HG03060 (cell line): ENCODE data around the gene ALDH1A3.
"Not testable (repeated sequence)": the region's sequence is repeated elsewhere in the genome, so short reads cannot be mapped to it uniquely, and the experiment has no call there.

Source experiments
- ATAC-seq: cut with Tn5 transposase; IDR thresholded peaks from one replicate; pipeline ENCODE4 v1.9.1; 2021; ENCODE audit warnings: low read depth, moderate number of reproducible peaks; ENCODE audit not compliant: unreplicated experiment

ALDH1A3 gene

DNA sequence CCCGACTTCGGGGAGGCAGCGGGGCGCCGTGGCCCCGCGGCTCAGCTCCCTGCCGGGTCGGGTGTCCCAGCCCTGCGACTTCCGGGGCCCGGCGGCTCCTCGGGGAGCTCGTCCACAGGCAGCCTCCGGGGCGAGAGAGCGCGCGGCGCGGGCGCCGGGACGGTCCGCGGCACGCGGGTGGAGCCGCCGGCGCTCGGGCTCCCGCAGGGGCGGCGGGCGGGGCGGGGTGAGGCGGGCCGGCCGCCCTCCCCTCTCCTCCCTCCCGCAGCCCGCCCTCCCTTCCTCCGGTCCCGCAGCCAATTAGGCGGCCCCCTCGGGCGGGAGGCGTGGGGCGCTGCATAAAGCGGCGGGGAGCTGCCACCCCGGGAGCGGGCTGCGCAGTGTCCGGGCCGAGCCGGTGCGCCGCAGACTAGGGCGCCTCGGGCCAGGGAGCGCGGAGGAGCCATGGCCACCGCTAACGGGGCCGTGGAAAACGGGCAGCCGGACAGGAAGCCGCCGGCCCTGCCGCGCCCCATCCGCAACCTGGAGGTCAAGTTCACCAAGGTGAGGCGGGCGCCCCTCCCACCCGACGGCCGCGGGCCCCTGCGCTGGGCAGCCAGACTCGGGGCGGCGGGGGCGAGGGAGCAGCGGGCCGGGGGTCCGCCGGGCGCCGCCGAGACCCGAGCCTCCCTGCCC is at the start of gene ALDH1A3:
Gene ALDH1A3 (plus strand): TSS at position 368 of the 675 bp plus-strand sequence. CDS start 77 bp downstream, at position 445.
- no peak for ATAC-seq

DNA sequence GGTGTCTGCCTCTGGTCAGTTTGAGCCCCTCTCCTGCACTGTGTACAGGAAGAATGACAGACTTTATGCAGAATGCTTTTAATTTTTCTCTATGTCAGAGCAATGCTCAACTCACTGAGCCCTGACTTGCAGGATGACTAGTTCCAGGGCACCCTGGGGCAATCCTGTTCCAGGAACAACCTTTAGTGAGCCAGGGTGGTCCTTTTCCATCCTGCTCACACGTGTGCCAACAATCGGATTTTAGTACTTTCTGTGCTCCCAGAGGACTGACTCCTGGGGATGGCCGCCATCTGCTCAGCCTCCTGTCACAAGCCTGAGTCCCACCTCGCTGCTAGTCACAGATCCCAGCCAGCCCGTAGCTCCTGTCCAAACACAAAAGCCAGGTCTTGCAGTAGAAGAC is 48.2 kb upstream of the ALDH1A3 start:
- no peak for ATAC-seq

DNA sequence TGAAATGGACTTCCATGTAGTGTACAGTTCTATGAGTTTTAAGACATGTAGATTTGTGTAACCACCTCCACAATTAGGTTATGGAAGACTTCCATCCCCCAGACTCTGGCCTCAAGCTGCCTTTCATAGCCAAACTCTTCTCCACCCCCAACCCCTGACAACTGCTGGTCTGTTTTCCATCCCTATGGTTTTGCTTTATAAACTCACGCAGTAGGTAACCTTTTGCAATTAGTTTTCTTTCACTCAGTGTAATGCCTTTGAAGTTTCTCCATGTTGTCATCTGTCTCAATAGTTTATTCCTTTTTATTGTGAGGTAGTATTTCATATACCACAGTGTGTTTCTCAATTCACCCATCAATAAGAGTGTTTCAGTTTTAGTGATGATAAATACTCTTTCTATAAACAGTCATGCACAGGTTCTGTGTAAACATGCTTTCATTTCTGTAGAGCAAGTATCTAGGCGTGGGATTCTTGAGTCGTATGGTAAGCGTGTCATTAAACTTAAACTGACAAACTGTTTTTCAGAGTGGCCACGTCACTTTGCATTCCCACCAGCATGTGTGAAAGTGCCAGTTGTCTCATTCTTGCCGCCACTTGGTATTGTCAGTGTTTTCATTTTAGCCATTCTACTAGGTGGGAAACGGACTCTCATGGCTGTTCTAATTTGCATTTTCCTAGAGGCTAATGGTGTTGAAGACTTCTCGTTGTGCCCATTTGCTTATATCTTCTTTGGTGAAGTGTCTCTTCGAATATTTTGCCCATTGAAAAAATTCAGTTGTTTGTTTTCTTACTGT is 47.3 kb upstream of the ALDH1A3 start:
- no peak for ATAC-seq

DNA sequence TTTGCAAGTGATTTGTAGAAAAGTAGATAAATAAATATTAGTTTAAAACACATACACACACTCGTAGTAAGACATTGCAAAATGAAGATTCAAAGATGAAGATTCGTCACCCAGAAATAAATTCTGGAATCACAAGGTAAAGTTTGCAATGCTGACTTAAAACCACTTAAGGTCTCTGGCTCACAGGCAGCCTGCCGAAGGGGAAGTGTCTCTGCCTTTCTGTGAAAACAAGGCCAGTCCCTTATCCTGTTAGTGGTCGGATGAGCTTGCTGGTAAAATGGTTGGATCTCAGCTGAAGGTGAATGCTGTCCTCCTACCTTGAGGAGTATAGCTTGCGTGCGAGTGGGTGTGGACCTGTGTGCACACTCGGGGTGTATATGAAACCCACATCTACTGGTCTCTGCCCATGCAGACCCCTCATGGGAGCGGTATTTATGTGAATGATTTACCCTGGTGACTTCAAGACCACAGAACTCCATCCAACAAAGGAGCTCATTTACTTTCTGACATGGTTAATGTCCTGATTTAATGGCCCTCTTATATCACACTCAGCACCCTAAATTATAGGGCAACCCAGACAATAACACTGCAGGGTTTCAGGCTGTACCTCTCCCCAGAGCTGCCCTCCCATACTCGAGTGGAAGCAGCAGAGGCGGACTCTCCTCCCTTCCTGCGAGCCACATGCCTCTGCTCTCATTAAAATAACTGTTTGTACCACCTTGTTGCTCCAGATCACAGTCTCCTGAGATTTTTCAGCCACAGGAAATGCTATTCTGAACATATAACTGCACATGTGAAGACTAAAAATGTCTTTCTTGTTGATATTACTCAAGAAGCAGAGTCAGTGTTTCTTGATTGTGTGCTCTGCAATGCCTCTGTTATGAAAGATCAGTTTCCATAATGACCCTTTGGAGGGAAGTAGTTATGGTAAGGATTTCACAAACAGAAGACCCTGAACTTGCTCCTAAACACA is 45.9 kb upstream of the ALDH1A3 start:
- no peak for ATAC-seq

DNA sequence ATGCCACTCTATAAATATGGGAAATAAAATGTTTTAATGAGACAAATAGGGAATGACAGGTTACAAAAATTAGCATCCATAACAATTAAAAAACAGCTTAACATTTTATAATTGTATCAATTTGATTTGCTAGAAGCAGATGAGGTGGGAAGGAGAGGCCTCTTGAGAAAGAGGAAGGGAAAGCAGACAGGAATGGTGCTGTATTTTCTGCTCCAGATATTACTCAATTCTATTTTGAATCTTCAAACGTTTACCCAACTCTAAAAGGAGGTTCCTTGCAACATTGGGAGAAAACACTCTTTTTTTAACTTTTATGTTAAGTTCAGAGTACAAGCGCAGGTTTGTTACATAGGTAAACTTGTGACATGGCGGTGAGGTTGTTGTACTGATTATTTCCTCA is 44.9 kb upstream of the ALDH1A3 start:
- ATAC-seq = no peak

DNA sequence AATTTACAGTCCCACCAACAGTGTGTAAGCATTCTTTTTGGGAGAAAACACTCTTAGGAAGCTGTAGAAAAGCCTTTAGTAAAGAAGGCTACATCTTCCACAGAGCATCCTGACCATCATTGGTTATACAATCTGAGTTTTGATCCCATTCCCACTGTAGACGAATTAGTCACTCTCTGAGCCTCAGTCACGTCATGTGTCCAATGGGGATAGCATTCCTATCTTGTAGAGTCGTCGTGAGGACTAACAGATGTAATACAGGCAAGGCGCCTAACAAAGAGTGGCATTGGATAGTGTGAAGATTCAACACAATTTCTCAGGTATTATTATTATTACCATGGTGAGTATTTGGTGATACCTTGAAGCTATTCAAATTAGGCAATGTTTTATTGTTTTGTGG is 44.0 kb upstream of the ALDH1A3 start:
- no peak for ATAC-seq

DNA sequence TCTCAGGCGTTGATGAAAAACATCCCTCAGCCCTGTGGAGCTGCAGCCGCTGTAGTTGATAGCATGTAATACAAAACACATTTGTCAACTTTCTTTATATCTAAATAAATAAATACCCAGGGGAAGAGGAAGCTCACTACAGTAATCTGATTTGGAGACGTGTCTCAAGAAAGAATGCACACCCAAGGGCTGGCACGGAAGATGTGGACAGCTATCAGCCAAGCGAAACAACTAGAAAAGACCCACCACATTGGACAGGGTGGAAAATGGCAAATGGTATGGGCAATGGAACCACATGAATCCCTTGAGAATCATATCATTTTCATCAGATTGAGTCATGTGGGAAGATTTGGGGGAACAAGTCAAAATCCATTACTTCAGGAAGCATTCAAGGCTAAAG is 43.1 kb upstream of the ALDH1A3 start:
- ATAC-seq = no peak

DNA sequence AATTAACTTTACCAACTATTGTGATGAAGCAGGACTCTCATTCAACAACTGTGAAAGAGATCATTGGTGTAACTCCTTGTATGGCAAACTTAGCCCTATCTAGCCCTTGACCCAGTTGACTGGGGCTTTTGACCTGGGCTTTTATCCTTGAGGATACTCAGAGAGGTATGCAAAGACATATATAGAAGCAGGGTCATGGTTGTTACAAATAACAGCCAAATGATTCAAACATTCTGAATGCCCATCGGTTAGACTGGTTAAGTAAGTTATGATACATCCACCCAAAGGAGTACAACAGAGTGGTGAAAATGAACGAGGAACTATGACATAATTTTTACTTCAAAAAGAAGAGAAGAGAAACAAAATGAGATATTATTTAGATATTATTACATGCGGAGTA is 38.2 kb upstream of the ALDH1A3 start:
- ATAC-seq = no peak

DNA sequence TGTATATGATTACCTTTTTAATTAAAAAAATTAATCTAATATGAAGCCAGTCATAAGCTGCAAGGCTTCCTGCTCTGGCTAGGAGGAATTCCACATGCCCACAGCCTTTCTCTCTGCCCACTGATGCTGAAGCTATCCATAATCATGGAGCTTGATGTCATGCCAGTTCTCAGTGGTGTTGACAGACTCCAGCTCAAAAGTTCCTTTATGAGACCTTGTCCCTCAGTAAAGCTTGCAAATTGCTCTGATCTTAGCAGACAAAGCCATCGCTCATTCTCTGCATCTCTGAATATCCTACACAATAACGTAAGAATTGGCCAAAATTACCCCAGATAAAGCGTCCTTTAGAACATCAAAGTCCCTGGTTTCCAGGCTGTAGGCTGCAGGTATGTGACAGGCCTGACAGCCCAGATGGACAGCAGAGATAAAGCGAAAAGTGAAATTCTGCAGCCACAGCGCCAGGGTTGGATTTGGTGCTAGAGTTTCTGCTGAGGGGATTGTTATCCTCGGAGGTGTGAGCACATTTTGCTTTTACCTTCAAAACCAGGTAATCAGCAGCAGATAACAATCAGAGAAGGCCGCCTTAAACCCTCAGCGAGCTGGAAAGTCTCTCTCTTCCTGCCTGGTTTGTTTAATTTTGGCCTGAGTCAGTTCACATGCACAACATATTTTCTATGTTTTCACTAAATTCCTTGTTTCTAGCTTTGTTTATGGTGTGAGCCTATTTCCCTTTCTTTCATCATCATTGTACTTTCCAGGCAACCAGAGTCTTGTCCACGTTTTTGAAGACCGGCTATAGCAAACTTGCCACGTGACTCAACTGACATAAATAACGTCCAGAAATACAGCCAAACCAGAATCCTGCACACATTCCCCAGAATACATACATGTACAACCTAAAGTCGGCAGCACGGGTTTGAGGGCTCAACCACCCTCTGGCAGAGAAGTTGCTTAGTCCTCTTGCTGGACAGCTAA is 36.6 kb upstream of the ALDH1A3 start:
- no peak for ATAC-seq

DNA sequence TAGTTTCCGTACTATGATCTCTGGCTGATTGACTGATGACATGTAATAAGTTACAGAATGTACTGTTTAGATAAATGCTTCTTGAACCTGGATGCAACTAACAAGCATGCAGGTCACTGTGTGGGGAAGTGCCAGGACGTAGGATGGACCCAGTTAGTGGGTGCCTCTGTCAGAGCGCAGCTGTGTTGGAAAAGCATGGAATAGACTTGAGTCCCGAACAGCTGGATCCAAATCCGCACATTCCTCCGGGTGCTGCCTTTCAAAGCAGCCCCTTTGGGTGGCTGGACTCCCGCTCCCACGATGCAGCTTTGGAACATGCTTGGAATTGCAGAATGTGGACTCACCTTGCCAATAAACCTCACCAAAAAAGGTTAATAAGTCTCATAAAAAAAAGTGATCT is 35.5 kb upstream of the ALDH1A3 start:
- ATAC-seq = no peak

DNA sequence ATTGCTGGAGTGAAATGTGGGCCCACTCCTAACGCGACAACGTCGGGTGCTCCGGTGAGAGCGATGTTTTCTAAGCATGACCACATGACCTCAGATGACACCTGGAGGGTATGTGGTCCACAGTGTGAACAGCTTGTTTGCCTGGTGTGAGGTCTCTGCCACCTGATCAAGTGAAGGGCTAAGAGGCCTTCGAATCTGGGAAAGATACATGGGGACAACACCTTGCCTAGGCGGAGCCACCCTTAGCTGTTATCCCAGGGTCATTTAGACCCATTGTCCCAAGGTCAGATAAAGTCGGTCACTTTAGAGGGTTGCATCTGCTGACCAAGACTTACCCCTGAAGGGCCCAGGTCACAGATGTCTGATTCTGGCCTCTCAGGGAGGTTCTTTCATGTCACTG is 34.9 kb upstream of the ALDH1A3 start:
- ATAC-seq = no peak

DNA sequence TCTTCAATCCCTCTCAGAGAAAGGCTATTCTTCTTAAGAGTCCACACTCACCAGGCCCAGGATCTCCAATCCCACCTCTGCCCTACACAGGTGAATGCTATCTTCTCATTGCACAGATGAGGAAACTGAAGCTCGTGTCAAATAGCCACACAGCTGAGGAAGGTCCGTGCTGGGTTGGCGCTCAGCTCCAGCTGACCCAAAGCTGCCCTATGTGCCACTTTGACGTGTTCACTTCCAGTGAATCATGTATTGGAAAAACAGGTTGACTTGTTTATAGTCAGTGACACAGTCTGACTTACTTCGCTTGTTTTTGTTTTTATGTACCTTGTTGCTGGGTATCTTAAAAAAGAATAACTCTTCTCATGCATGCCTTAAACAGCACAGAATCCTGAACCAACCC is 32.4 kb upstream of the ALDH1A3 start:
- no peak for ATAC-seq

DNA sequence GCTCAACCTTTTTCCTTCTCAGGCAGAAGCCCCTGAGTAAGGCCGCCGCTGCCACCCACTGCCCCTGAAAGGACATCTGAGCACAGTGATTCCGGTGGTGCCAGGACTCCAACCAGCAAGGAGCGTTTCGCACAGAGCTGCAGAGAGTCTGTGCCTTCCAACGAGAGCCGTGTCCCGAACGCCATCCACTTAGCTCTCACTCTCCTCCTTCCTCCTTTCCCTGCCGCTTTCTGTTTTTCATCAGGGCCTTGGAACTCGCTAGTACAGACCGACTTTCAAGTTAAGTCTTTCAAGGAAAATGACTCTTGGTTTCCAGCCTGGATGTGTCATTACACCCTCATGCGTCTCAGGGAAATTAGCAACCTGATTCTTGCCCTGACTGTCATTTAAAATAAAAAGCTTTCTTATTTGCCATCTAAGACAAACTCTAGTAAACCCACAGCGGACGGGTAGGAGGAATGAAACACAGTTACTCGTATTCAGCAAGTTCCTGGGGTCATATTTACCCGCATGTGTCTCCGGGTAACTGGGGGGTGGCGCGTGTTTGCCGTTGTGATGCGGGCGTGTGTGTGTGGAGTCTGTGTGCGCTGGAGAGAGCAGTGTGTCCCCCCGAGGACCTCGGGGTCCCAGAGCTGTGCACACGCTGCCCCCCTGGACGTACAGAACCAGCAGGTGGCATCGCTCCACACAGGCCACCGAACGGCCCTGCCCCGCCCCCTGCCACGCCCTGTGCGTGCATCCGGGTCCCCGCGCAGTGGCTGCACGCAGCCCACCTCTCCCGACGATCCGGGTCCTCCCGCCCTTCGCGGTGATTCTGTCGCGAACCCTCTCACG is 30.4 kb upstream of the ALDH1A3 start:
- ATAC-seq = no peak

DNA sequence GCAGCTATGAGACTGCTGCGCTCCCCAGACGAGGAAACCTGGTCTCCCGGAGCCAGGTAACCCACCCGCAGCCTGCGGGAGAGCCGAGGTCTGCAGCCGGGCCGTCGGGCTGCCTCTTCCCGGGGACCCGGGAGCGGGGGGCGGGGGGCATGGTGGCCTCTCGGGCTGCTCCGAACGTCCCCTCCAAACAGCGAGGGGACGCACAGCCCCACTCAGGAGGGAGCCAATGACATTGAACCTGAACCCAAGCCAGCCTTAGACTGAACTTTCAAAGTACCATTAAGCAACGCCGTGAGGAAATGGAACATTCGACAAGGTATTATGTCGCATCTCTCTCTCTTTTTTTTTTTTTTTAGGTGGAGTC is 29.8 kb upstream of the ALDH1A3 start:
- no peak for ATAC-seq

DNA sequence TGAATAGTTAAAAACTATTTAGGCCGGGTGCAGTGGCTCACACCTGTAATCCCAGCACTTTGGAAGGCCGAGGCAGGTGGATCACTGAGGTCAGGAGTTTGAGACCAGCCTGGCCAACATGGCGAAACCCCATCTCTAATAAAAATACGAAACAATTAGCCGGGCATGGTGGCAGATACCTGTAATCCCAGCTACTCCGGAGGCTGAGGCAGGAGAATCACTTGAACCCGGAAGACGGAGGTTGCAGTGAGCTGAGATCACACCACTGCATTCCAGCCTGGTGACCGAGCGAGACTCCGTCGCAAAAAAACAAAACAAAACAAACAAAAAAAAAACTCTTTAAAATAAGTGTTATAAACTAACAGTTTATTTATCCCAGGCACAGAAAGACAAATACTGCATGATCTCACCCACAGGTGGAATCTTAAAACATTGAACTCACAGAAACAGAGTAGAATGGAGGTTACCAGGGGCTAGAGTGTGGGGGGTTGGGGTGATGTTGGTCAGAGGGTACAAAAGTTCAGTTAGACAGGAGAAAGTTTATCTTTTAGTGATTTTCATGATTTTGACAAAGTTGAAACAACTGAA is 28.1 kb upstream of the ALDH1A3 start:
- ATAC-seq = not testable (repeated sequence)

DNA sequence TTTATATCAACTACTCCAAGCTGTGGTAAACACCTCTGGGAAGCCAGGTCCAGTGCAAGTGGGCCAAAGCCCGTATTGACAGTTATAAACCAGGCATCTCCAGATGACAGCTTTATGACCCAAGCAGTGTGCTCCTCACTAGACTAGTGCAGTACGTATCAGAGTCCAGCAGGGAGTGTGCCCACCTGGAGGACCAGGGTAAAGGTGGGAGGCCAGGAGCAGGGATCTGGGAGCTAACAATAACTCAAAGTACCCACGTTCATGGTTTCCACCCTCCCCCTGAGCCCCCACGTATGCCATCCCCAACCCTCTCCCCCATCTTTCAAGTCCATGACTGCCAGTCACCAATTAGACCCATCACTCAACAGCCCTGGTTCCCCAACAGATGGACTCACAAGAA is 27.0 kb upstream of the ALDH1A3 start:
- no peak for ATAC-seq

DNA sequence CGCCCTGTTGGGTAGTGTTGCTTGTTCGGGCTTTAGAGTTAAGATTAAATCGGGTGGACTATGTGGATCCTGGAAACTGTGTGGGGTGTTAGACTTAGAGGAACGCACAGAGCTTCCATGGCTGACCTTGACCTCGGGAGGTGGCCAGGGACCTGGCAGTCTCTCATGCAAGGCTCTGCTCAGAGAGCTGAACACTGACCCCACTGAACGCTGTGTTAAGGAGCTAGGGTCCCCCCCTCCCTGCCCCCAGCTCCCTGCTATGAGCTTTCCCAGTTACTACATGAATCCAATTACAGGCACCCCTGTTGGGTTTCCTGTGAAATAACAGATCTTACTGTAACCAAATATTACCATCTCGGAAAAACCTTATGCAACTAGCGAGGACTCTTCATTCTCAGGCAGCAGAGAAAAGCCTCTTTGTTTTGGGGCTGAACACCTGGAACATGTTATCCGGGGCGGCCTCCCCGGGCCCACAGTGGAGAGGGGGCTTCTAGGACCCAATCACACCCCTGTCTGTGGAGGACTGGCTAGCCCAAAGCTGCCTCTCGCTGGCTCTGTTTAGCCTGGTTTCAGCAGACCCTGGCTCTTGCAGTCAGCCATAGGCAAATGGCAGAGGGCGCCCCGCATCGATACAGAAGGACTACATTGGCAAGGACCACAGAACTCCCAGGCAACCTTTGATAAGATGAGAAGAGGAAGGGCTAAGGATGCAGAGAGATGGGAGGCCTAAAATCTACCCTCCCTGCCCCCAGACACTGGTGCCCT is 25.8 kb upstream of the ALDH1A3 start:
- no peak for ATAC-seq

DNA sequence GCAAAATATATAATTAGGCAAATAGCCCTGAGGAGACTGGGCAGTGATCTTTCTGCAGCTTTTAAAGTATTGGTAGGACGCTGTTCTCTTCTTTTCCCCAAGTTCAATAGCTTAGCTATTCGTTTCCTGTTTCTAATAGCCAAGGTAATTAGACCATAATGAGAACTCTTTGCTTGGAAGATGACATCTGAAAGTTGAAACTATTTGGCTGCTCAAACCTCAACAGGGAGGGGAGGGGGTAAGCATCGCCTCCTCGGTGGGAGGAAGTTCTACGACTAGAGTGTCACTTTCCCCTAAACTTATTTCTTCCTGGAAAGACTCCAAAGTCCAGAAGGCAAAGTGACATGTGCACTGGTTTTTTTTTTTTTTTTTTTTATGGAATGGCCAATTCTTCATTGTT is 22.8 kb upstream of the ALDH1A3 start:
- no peak for ATAC-seq
